ENCODE results near the gene ERBB2. TPM values are rescaled to one million over a fixed set of nuclear protein-coding genes. Genes with fewer than 3 reads are reported as not detected.

ERBB2 gene
- total and polyA plus RNA-seq, 2 of the 13 experiments (the other 11 are each of a cell fraction or from before 2014, with no cell fraction given) = 57.7 to 64.1 TPM

GRCh38 chr17:39674702-39675389, 25.0 kb upstream of the ERBB2 start (continued):
- TF ChIP-seq THRA (CRISPR knock-in tag; IDR thresholded peaks at IDR 0.05; ENCODE audit: borderline replicate concordance) (peak; percentile 56), NONO (IDR thresholded peaks at IDR 0.05) (no peak), NONO (CRISPR knock-in tag; conservative IDR thresholded peaks at IDR 0.05) (peak; percentile 46; the same call in 1 of the 2 replicates), RERE (CRISPR knock-in tag; IDR thresholded peaks at IDR 0.05; ENCODE audit: low read depth) (no peak), ZNF839 (CRISPR knock-in tag; IDR thresholded peaks at IDR 0.05; ENCODE audit: borderline replicate concordance) (no peak), THAP11 (CRISPR knock-in tag; IDR thresholded peaks at IDR 0.05) (peak; percentile 66; the same call in 1 of the 2 replicates), ZNF609 (CRISPR knock-in tag; IDR thresholded peaks at IDR 0.05; ENCODE audit: borderline replicate concordance) (0 out of 2 replicates have a peak, but pooled peaks have one; percentile 27), ZSCAN31 (CRISPR knock-in tag; IDR thresholded peaks at IDR 0.05; ENCODE audit: low read depth) (0 out of 2 replicates have a peak, but pooled peaks have one; percentile 13), REPIN1 (CRISPR knock-in tag; IDR thresholded peaks at IDR 0.05; ENCODE audit: borderline replicate concordance, low read depth) (0 out of 2 replicates have a peak, but pooled peaks have one; percentile 44), EP300 (IDR thresholded peaks at IDR 0.05; ENCODE audit: low read depth in 2 of 2, low read length in 2 of 2) (peak in 1 of 2 experiments; percentile 74; a peak in 2 of 4 replicates), EP300 (CRISPR knock-in tag; IDR thresholded peaks at IDR 0.05; ENCODE audit: borderline replicate concordance) (peak; percentile 30; the same call in 1 of the 2 replicates), POLR2G (IDR thresholded peaks at IDR 0.05; ENCODE audit: low read depth, low read length) (0 out of 2 replicates have a peak, but pooled peaks have one; percentile 36), SP5 (CRISPR knock-in tag; IDR thresholded peaks at IDR 0.05; ENCODE audit: borderline replicate concordance, low read depth) (peak; percentile 90), IKZF5 (CRISPR knock-in tag; IDR thresholded peaks at IDR 0.05) (peak; percentile 86), TAF1 (CRISPR knock-in tag; IDR thresholded peaks at IDR 0.05) (peak; percentile 48; the same call in 1 of the 2 replicates)
